ENCODE data around the gene TMEM212. TPM values are rescaled to one million over a fixed set of nuclear protein-coding genes. Genes with fewer than 3 reads are reported as not detected.
A peak's percentile ranks its signal among the peaks of the same experiment; 100 is the strongest.

The TMEM212 gene
- total and polyA plus RNA-seq, 4 experiments from 2014 or later, result not detected

- Mint-ChIP-seq H3K4me1 (peaks cover 9 to 17% (median 11%) of the 10 kb centered on the region in 4 donors), H3K36me3 (no peaks in the 10 kb centered on the region), H3K9me3 (no peaks in the 10 kb centered on the region), H3K27me3 (peaks cover 3 to 5% of the 10 kb centered on the region in 2 donors), H3K4me3 (no peak overlapping the region), H3K27ac (no peak overlapping the region)
- intact Hi-C loops (cut with micrococcal nuclease), result no loop called here
- Histone ChIP-seq H3K4me3 (ENCODE audit: low read length in 2 of 2) (no peak overlapping the region), H3K9me3 (ENCODE audit: control insufficient read depth in 1 of 2, low read length in 2 of 2) (no peaks in the 10 kb centered on the region), H3K27ac (ENCODE audit: low read depth, low read length) (no peak overlapping the region), H3K4me1 (ENCODE audit: insufficient read depth, low read length) (peaks cover 4% of the 10 kb centered on the region), H3K27me3 (ENCODE audit: insufficient read depth, low read length) (no peaks in the 10 kb centered on the region), H3K36me3 (ENCODE audit: insufficient read depth, low read length) (no peaks in the 10 kb centered on the region)
- no peak for DNase-seq
- CTCF ChIA-PET (ENCODE audit: partially characterized antibody), result interaction anchor here (1.8 to 2.5 kb wide), 4 partner anchors 12 to 125 kb away, joined by 4 to 9 read pairs (median 6); no protein-coding TSS in a partner anchor
- POLR2A ChIA-PET (ENCODE audit: partially characterized antibody), result no interaction called here
Measured at GRCh38 chr3:171828902-171829770, 14.0 kb upstream of the TMEM212 start.

- Mint-ChIP-seq H3K4me3 (no peak overlapping the region), H3K9me3 (no peaks in the 10 kb centered on the region), H3K27ac (no peak overlapping the region), H3K4me1 (peaks cover 9 to 17% (median 11%) of the 10 kb centered on the region in 4 donors), H3K27me3 (peaks cover 3 to 5% of the 10 kb centered on the region in 2 donors), H3K36me3 (no peaks in the 10 kb centered on the region)
- DNase-seq, result no peak
- Histone ChIP-seq H3K36me3 (ENCODE audit: insufficient read depth, low read length) (no peaks in the 10 kb centered on the region), H3K4me1 (ENCODE audit: insufficient read depth, low read length) (peaks cover 4% of the 10 kb centered on the region), H3K9me3 (ENCODE audit: control insufficient read depth in 1 of 2, low read length in 2 of 2) (no peaks in the 10 kb centered on the region), H3K27ac (ENCODE audit: low read depth, low read length) (no peak overlapping the region), H3K4me3 (ENCODE audit: low read length in 2 of 2) (no peak overlapping the region), H3K27me3 (ENCODE audit: insufficient read depth, low read length) (no peaks in the 10 kb centered on the region)
- POLR2A ChIA-PET (ENCODE audit: partially characterized antibody), result no interaction called here
- CTCF ChIA-PET (ENCODE audit: partially characterized antibody), result interaction anchor here (1.8 to 2.5 kb wide), 4 partner anchors 13 to 126 kb away, joined by 4 to 9 read pairs (median 6); no protein-coding TSS in a partner anchor
- intact Hi-C loops (cut with micrococcal nuclease), result loop anchor here (10.0 kb wide), 1 partner anchor 125 kb away; no protein-coding TSS in a partner anchor
Measured at GRCh38 chr3:171829841-171830517, 13.2 kb upstream of the TMEM212 start.

- DNase-seq, result no peak
- peaks cover 9 to 17% (median 11%) of the 10 kb centered on the region in 4 donors for H3K4me1 Mint-ChIP-seq
- no peaks in the 10 kb centered on the region for H3K36me3 Mint-ChIP-seq
- Histone ChIP-seq H3K4me1 (ENCODE audit: insufficient read depth, low read length) (peaks cover 4% of the 10 kb centered on the region), H3K9me3 (ENCODE audit: control insufficient read depth in 1 of 2, low read length in 2 of 2) (no peaks in the 10 kb centered on the region), H3K36me3 (ENCODE audit: insufficient read depth, low read length) (no peaks in the 10 kb centered on the region), H3K4me3 (ENCODE audit: low read length in 2 of 2) (no peak overlapping the region), H3K27ac (ENCODE audit: low read depth, low read length) (no peak overlapping the region), H3K27me3 (ENCODE audit: insufficient read depth, low read length) (no peaks in the 10 kb centered on the region)
- intact Hi-C loops (cut with micrococcal nuclease), result loop anchor here (10.0 kb wide), 1 partner anchor 126 kb away; no protein-coding TSS in a partner anchor
- H3K9me3 Mint-ChIP-seq, result no peaks in the 10 kb centered on the region
- CTCF ChIA-PET (ENCODE audit: partially characterized antibody), result interaction anchor here (1.8 to 2.5 kb wide), 3 partner anchors 13 to 58 kb away, joined by 4 to 9 read pairs (median 6); no protein-coding TSS in a partner anchor
- H3K4me3 Mint-ChIP-seq, result no peak overlapping the region
- POLR2A ChIA-PET (ENCODE audit: partially characterized antibody), result no interaction called here
- H3K27me3 Mint-ChIP-seq, result peaks cover 3 to 5% of the 10 kb centered on the region in 2 donors
- H3K27ac Mint-ChIP-seq, result no peak overlapping the region
Measured at GRCh38 chr3:171830518-171830875, 12.7 kb upstream of the TMEM212 start.

GRCh38 chr3:171831936-171832335, 11.2 kb upstream of the TMEM212 start:
- Histone ChIP-seq H3K27ac (ENCODE audit: low read depth, low read length) (no peak overlapping the region), H3K36me3 (ENCODE audit: insufficient read depth, low read length) (no peaks in the 10 kb centered on the region), H3K4me1 (ENCODE audit: insufficient read depth, low read length) (peaks cover 4% of the 10 kb centered on the region), H3K9me3 (ENCODE audit: control insufficient read depth in 1 of 2, low read length in 2 of 2) (no peaks in the 10 kb centered on the region), H3K4me3 (ENCODE audit: low read length in 2 of 2) (no peak overlapping the region), H3K27me3 (ENCODE audit: insufficient read depth, low read length) (no peaks in the 10 kb centered on the region)
- Mint-ChIP-seq H3K27me3 (peaks cover 0 to 8% of the 10 kb centered on the region in 2 donors), H3K4me3 (no peak overlapping the region), H3K27ac (no peak overlapping the region), H3K36me3 (no peaks in the 10 kb centered on the region), H3K4me1 (peaks cover 9 to 17% (median 11%) of the 10 kb centered on the region in 4 donors), H3K9me3 (no peaks in the 10 kb centered on the region)
- DNase-seq, result no peak
- POLR2A ChIA-PET (ENCODE audit: partially characterized antibody), result no interaction called here
- intact Hi-C loops (cut with micrococcal nuclease), result loop anchor here (10.0 kb wide), 1 partner anchor 127 kb away; no protein-coding TSS in a partner anchor
- CTCF ChIA-PET (ENCODE audit: partially characterized antibody), result no interaction called here

GRCh38 chr3:171832989-171833388, 10.2 kb upstream of the TMEM212 start:
- peaks cover 3 to 8% of the 10 kb centered on the region in 2 donors for H3K27me3 Mint-ChIP-seq
- Histone ChIP-seq H3K27ac (ENCODE audit: low read depth, low read length) (no peak overlapping the region), H3K4me1 (ENCODE audit: insufficient read depth, low read length) (peaks cover 4% of the 10 kb centered on the region), H3K27me3 (ENCODE audit: insufficient read depth, low read length) (no peaks in the 10 kb centered on the region), H3K36me3 (ENCODE audit: insufficient read depth, low read length) (no peaks in the 10 kb centered on the region), H3K9me3 (ENCODE audit: control insufficient read depth in 1 of 2, low read length in 2 of 2) (no peaks in the 10 kb centered on the region), H3K4me3 (ENCODE audit: low read length in 2 of 2) (no peak overlapping the region)
- H3K27ac Mint-ChIP-seq, result no peak overlapping the region
- H3K9me3 Mint-ChIP-seq, result no peaks in the 10 kb centered on the region
- POLR2A ChIA-PET (ENCODE audit: partially characterized antibody), result no interaction called here
- DNase-seq, result no peak
- no peak overlapping the region for H3K4me3 Mint-ChIP-seq
- intact Hi-C loops (cut with micrococcal nuclease), result loop anchor here (10.0 kb wide), 1 partner anchor 128 kb away; no protein-coding TSS in a partner anchor
- CTCF ChIA-PET (ENCODE audit: partially characterized antibody), result interaction anchor here (1.6 kb wide), 1 partner anchor 23 kb away, joined by 4 read pairs; no protein-coding TSS in a partner anchor
- H3K4me1 Mint-ChIP-seq, result peaks cover 2 to 8% (median 3%) of the 10 kb centered on the region in 4 donors
- H3K36me3 Mint-ChIP-seq, result no peaks in the 10 kb centered on the region

GRCh38 chr3:171833789-171834460, 9.2 kb upstream of the TMEM212 start:
- no peak overlapping the region for H3K27ac ChIP-seq (ENCODE audit: low read depth, low read length)
- Mint-ChIP-seq H3K9me3 (no peaks in the 10 kb centered on the region), H3K27me3 (peaks cover 3 to 11% of the 10 kb centered on the region in 2 donors), H3K4me1 (peaks cover 0 to 5% (median under 1%) of the 10 kb centered on the region in 4 donors), H3K4me3 (no peak overlapping the region), H3K36me3 (no peaks in the 10 kb centered on the region), H3K27ac (no peak overlapping the region)
- no peaks in the 10 kb centered on the region for H3K4me1 ChIP-seq (ENCODE audit: insufficient read depth, low read length)
- H3K36me3 ChIP-seq (ENCODE audit: insufficient read depth, low read length), result no peaks in the 10 kb centered on the region
- H3K9me3 ChIP-seq (ENCODE audit: control insufficient read depth in 1 of 2, low read length in 2 of 2), result no peaks in the 10 kb centered on the region
- intact Hi-C loops (cut with micrococcal nuclease), result loop anchor here (10.0 kb wide), 1 partner anchor 129 kb away; no protein-coding TSS in a partner anchor
- DNase-seq, result peak in 1 of 5 donors; percentile 26
- ChIA-PET CTCF (ENCODE audit: partially characterized antibody) (interaction anchor here (0.8 to 1.6 kb wide), 5 partner anchors 12 to 190 kb away, joined by 3 to 5 read pairs (median 3); no protein-coding TSS in a partner anchor), POLR2A (ENCODE audit: partially characterized antibody) (no interaction called here)
- H3K4me3 ChIP-seq (ENCODE audit: low read length in 2 of 2), result no peak overlapping the region
- no peaks in the 10 kb centered on the region for H3K27me3 ChIP-seq (ENCODE audit: insufficient read depth, low read length)

Measured in CD4-positive, alpha-beta memory T cell (primary cell).